ENCODE results near the gene ILDR2.

Gene ILDR2

DNA sequence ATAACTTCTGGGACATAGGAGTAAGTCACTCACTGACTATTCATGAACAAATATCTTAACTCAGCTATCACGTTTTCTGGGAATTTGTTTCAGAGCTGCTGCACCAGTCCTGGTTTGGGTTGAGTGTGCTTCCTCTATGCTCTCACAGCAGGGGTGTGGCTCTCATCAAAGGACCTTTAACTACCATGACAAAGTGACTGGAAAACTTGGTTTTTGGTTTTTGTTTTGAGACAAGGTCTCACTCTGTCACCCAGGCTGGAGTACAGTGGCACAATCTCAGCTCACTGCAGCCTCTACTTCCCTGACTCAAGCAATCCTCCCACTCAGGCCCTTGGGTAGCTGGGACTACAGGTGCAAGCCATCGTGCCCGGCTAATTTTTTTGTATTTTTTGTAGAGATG, 4.1 kb downstream of the ILDR2 start:
- no peak for DNase-seq

DNA sequence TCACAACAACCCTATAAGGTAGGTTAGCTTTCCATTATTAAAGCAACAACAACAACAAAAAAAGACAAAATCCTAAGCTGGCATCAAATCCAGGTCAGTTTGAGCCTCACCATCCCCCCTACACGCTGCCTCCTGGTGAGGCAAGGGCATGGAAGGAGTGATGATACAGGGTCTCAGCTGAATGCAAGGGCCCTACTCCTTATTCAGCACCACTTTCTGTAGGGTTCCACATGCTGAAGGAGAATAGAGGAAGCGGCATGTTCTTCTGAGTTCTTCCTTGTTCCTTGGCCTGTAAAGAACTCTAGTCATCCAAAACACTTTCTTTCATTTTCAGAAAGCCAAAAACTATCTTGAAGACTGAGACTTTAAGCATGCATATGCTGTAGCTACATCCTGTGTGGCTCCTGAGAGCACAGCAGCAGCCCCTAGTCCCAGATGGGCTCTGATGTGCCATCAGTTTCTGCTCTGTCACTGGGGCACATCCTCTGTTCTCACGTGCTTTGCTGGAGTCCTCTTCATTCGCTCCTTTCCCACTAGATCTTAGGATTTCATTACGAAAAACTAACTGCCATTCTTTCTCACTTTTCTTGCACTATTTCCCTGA, 6.2 kb downstream of the ILDR2 start:
- no peak for DNase-seq

DNA sequence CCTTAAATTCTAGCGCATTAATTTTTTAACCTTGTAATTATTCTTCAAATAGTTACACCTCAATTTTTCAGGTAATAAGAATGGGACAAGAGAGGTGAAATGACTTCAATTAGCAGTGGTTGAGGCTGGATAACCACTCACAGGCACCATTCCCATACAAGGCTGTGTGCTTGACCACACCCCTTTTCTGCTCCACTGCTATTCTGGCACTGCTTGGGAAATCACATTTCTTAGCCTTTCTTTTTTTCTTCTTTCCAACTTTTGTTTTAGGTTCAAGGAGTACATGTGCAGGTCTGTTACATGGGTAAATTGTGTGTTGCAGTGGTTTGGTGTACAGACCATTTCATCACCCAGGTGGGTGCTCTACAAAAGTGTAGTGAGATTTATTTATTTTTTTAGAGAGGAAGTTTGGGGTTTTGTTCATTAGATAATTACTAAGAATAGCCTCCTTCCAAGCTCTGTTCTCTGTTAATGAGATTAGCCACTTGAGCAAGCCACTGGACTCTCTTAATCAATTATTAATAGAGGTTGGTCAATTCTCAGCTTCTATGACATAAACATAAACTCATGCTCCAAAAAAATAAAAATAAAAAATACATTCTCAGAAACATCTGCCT, 14.4 kb downstream of the ILDR2 start:
- DNase-seq, result no peak

DNA sequence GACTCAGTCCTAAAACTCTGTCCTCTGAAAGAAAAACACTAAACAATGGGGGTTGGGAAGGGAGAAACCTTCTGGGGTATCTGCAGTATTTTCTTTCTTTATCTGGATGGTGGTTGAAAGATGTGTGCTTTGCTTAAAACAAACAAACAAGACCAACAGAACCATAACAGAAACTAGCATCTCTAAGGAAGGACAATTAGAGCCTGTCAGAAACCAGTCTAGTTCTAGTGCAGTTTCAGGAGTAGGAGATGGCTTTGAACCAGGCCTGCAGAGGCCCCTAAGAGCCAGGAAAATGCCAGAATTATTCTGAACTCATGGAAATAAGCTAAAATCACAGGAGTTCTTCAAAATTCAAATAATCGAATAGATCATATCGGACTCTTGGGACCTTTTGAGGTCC, 18.5 kb downstream of the ILDR2 start:
- no peak for DNase-seq

DNA sequence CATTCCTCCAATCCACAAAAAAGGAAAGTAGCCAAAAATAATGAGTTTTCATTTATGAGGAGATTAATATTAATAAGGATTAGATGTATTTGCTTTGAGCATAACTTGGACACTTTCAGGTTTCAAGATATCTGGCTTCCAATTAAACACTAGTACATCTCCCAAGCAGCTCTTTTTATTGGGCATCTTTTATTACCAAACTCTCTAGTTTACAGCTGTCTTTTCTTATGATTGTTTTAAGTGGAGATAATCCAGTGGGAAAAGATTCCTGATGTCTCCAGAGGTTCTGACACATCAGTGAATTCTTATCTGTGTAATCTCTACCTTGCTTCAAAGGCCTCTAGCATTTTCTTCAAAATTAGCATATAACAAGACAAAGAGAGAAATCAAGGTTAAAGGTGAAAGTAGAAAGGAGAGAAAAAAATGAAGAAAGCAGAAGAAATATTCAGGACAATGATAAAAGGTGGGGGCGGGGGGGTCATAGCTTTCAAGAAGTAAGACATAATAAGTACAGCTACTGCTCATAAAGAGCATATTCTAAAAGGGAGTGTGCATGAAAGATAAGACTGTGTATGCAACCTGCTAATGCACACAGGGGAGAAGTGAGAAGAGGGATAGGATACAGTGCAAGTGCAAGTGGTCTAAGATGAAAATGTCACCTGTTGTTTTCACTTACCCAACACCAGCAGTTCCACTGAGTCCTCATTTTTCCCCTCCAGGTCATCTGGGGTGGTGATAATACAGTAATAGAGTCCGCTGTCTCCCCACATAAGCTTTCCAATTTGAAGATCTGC, 19.1 kb downstream of the ILDR2 start:
- no peak for DNase-seq

DNA sequence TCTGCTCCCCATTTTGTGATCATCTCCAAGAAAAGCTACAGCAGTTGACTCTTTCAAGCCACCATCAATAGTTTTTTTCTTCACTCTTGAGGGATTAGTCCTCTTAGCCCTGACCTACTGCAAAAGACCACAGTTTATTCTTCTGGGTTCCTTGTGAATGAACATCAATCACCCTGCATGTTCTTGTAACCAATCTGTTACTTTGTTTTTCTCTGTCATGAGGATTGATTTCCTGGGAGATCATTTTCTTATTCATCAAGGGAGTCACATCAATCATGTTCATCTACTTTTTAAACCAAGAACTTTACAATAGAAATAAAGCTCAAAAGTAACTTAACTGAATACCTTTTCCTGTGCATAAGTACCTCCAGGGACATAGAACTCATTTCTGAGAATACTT, 21.8 kb downstream of the ILDR2 start:
- DNase-seq, result no peak

DNA sequence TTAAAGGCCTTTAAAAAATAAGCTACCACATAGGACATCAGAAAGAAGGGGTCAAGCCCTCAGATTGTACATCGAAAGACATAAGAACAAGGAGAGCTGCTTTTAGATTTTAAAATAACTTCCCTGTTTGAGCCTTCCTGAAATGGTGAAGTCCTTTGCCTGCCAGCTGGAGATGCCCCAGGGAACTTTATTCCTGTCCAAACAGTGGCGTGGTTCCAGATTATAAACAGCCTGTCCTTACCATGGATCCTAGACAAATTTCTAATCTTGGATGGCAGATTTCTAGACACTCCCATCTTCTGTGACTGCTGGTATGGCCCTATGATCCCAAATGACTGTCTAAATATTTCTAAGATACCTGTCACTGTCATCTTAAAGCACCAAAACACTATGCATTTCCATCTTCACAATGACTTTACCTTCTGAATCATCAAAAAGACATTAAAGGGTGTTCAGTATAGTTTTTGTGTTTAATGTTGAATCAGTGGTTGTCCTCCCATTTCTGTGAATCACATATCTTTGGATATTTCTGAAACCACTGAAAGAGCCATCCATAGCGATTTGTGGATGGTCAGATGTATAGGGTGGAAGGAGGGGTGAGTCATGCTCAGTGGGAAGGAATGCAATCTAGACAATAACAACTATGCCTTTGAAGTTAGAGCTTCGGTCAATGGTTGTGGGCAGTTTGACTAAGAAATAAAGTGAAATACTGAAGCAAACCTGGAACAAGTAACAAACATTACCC, 23.2 kb downstream of the ILDR2 start:
- no peak for DNase-seq

DNA sequence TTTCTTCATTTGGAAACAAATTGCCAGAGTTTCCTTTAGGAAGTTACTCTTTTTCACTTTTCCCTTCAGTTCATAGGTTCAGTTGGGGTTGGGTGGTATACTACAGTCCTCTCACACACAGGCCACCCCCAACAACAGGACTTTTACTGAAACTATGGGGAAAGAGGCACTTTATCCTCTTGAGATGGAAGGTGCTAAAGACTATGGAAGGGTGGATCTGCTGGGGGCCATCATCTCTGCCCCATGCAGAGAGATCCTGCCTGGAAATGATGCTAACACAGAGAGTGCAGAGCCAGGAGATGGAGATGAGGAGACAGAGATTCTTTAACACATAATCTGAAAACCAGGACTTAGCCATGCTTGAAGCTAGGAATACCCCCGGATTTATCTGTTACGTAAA, 24.3 kb downstream of the ILDR2 start:
- no peak for DNase-seq

DNA sequence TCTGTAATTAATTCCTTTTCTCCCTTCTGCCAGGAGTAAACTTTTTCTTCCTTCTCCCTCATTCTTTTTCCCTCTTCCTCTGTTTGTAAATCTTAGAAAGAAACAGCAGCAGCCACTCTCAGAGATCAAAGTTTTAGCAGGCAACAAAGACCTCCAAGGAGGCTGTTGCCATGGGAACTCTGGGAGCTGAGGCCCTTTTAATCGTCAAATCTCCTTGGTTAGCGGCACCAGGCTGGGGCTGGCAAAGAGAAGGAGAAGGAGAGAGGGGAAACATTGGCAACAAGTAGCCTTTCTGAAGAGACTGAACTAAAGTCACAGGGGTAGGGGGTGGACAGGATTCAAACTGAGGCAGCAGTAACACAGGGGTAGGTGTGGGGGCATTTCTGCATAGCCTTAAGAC, 25.2 kb downstream of the ILDR2 start:
- no peak for DNase-seq

DNA sequence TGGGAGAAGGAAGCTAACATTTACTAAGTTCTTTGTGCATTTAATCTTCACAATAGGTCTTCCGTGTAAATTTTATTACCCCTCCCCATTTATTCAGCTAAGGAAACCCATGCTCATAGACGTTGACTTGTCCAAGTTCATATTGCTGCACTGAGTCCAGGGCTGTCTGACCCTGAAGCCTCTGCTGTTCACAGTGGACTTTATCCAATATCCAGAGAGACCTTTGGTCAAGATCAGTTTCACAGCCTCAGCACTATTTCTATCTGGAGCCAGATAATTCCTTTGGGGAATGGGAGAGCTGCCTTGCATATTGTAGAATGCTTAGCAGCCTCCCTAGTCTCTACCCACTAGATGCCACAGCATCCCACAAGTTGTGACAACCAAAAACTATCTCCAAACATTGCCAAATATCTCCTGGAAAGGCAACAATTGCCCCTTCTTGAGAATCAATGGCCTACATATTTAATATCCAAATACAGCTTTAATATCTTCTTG, 26.4 kb downstream of the ILDR2 start:
- no peak for DNase-seq

DNA sequence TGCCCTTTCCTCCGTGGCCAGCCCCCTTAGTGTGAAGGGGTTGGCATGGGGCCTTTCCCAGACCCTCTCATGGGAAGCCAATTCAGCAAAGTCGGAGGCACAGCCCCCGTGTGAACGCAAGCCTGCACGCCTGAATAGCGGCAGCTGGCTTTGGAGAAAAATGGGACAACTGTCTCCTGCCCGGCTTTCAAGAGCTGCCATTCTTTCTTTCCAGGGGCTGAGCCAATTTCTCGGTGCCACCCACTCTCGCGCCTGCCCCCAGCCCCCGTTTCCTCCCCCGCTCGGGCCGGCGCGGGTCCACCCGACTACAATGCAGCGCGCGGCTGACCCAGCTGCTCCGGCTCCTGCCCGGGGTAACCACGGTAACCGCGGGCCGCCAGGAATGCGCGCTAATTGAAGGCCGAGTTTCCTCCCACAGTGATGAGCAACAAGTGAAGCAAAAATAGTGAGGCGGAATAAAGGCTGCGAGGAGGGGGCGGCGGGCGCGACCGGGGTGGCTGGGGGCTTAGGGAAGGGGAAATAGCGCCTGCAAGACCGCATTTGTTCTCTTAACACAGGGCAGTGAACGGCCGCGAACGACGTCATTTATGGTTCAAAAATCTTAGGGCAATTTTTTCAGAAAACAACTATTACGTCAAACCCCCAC, 27.8 kb downstream of the ILDR2 start:
- DNase-seq, result no peak

DNA sequence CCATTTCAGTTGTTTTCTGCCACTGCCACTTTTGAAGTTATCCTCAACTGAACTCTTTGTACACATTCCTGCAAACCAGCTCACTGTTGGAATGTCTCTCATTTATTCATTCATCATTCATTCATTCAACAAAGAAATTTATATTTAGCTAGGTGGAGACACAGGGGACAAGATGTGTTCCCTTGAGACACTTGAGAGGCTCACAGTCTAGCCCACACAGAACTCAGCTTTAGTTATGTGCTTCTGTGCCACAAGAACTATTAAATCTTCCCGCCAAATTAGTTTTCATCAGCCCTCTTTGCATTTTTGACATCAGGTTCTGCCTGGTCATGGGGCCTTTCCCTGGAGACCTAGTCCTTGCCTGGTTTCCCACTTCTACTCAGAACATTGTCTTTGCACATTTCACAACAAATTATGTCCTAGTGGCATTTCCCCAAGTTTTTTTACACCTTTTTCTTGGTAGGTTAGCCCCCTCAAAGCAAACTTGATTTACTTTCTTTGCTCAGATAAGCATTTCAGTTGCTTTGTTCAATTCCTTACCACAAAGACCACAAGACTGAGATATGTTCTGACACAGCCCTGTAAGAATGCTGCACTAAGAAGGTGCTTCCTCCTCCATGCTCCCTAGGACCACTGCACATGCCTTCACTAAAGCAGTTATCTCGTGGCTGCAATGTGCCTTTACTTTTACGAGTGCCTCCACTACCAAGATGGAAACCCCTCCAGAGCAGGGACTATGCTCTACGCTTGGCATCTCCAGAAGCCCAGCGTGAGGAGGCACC, 31.0 kb downstream of the ILDR2 start:
- DNase-seq, result no peak

DNA sequence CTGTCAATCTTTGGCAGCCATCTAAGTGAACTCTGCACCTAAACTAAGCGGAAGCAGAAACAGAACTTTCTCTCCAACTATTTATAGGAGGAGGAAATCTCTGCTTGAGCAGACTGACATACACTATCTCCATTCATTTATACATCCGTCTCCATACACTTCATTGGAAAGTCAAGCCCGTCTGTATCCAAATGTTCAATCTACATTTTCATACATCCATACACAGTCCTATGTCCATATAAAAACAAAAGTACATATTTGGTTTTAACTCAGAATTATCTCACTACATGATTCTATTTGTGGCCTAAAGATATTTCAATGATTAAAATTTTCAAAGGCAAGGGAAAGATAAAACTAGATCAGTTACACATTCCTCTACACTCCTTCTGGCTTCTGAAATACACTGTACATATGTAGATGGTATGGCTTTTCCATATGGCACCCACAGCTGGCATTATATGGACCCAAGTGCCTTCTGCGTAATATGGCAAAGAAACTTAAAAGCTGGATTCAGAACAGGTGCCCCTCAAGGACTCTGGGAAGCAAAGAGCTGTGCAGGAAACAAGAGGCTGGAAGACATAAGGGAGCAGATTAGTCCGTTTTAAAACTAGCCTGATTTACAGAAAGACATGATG, 35.5 kb downstream of the ILDR2 start:
- no peak for DNase-seq

DNA sequence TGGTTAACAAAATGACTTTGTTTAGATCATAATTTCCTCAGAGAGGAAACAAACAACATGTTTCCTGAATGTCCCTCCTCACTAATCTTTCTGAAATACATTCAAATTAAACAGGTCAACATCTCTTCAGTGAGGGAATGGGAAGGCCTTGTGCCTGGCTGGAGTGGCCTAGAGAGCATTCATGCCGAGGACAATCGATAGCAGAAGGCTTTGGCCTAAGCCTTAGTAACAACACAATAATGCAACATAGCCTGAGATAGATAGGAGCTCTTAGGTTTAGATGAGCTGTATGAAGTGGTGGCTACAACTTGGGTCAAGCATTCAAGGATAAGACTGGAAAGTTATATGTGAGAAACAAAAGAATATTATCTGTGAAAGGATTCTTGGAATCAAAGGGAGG, 37.4 kb downstream of the ILDR2 start:
- DNase-seq, result no peak

DNA sequence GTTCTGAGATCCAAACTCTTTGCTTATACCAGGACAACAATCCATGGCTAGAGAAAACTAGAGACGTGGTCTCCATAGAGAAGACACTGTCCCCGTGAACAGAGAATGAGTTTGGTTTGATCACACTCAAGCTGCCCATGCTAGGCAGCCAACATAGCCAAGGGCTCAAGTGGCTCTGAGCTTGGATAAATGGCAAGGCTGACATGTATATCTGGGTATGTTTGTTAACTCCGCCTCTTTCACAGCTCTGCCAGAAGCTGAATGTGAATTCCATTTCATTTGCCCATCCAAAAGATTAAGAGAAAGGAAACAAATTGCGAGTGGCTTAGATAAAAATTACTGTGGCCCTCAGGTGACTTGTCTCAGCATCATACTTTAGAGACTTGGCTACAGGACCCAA, 38.0 kb downstream of the ILDR2 start:
- DNase-seq, result no peak

DNA sequence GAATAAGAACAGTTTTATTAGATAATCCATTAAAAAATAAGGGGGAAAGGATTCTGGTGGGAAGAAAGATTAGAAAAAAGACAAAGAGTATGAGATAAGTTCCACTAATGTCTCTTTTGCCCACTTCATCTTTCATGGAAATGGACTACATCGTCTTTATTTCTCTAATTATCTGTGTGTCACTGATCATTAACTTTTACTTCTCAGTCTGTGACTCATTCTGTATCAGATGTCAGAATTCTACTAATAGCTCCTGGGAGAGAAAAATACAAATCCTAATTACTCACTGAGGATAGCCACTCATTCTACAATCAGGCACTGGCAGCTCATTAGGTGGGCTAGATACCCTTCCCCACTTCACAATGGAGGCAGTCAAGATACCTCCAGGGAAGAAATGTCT, 41.7 kb downstream of the ILDR2 start:
- no peak for DNase-seq

DNA sequence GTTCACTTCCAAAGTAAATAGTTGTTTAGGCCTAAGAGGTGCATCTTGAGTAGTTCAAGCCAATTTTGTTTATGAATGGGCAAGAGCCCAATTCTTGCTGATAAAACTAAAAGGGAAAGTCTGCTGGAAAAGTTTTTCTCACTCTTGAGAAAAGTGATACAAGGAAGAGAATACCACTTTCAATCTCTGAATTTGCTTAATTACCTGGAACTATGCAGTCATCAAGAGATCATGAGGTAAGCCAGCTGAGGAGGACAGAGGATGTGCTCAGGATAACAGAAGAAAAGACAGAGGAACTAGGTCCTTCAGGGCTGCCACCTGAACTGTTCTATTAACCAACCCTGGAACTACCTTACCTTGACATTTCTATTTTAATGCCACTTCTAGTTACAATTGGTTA, 42.2 kb downstream of the ILDR2 start:
- DNase-seq, result no peak

DNA sequence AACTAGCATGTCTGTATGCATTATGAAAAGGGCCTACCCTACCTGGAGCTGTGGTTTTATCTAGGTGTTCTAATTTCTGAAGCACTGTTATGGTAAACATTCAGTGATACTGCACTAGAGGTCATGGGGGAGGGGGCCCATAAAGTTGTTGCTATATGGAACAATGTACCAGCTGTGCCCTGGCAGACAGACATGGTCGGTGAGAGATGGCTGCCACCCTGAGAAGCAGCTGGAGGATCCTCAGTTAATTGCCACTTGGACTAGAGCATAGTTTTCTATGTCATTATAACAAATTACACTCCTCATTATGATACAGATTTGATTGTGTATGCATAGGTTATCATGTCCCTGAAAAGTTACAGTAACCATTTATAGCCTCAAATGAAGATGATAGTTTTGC, 45.4 kb downstream of the ILDR2 start:
- DNase-seq, result no peak

DNA sequence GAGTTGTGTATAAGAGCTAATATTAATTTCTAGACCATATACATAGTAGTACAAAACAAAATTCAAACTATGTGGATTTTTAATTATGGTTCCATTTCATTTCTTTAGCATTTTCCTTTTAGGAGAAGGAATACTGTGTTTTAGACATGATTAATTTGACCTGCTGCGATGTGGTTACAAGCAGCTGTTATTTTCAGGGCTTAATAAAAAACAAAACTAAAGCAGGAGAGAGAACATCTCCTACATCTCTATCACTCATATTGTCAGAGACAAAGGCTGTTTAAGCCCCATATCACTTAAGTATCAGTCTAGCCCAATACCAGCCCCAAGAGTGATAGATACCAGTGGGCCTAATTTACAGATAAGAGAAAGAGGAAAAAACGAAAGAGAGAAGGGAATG, 47.6 kb downstream of the ILDR2 start:
- no peak for DNase-seq

DNA sequence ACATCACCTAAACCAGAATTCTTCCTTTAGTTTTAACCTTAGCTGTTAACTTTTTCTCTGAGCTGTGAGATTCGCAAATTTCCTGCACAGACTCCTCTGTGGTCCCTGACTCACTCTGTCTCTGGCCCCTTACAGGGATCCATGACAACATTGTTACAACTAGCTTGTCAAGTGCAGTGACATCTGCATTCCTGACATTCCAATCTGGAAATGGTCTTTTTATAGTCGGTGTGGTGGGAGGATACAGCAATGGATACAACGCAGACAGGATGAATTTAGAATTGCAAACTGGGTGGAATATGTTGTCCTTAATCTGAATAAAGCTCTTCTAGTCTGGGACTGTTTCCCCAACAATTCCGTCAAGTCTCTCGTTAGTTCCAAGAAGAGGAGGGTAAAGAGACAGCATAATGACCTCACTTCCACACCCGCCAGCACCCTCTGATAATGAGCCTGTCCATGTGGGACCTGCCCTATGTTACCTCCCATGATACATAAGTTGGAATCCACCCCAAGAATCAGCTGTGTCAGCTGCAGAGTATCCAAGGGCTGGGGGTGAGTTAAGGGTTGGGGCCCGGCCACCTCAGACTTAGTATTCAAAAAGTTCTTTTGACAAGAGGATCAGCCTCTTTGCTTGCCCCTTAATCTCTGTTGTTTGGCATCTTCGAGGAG, 49.4 kb downstream of the ILDR2 start:
- DNase-seq, result no peak
